ENCODE results near the gene CUL2.
A peak's percentile ranks its signal among the peaks of the same experiment; 100 is the strongest.

DNA sequence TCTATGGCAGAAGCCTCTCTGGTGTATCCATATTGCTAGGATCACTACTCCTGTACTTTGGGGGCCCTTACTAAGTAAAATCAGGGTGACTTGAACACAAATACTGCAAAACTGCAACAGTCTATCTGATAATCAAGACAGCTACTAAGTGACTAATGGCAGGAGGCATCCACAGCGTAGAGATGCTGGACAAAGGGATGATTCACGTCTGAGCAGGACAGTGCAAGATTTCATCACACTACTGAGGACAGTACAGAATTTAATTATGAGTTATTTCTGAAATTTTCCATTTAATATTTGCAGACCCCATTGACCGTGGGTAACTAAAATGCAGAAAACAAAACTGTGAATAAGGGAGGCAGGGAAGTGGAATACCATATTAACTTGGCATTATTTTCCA, 10.4 kb downstream of the CUL2 start:
- TF ChIP-seq POLR2A (IDR thresholded peaks at IDR 0.05; ENCODE audit: low read depth, low read length) (no peak), SMC3 (IDR thresholded peaks at IDR 0.05; ENCODE audit: low read depth, low read length) (no peak), BHLHE40 (IDR thresholded peaks at IDR 0.05; ENCODE audit: low read depth, low read length) (0 out of 2 replicates have a peak, but pooled peaks have one; percentile 16), CEBPB (IDR thresholded peaks at IDR 0.05; ENCODE audit: low read depth, low read length) (peak; percentile 95), RAD21 (IDR thresholded peaks at IDR 0.05; ENCODE audit: low read length) (no peak), RFX5 (IDR thresholded peaks at IDR 0.05; ENCODE audit: low read depth, low read length) (no peak), RCOR1 (IDR thresholded peaks at IDR 0.05; ENCODE audit: insufficient replicate concordance, low read length) (peak; percentile 18), CHD1 (IDR thresholded peaks at IDR 0.05; ENCODE audit: low read depth, low read length) (no peak)
- TF ChIP-seq, protein P1, sequence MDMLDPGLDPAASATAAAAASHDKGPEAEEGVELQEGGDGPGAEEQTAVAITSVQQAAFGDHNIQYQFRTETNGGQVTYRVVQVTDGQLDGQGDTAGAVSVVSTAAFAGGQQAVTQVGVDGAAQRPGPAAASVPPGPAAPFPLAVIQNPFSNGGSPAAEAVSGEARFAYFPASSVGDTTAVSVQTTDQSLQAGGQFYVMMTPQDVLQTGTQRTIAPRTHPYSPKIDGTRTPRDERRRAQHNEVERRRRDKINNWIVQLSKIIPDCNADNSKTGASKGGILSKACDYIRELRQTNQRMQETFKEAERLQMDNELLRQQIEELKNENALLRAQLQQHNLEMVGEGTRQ (IDR thresholded peaks at IDR 0.05; ENCODE audit: low read depth, low read length), result no peak
- TF ChIP-seq, protein P2, sequence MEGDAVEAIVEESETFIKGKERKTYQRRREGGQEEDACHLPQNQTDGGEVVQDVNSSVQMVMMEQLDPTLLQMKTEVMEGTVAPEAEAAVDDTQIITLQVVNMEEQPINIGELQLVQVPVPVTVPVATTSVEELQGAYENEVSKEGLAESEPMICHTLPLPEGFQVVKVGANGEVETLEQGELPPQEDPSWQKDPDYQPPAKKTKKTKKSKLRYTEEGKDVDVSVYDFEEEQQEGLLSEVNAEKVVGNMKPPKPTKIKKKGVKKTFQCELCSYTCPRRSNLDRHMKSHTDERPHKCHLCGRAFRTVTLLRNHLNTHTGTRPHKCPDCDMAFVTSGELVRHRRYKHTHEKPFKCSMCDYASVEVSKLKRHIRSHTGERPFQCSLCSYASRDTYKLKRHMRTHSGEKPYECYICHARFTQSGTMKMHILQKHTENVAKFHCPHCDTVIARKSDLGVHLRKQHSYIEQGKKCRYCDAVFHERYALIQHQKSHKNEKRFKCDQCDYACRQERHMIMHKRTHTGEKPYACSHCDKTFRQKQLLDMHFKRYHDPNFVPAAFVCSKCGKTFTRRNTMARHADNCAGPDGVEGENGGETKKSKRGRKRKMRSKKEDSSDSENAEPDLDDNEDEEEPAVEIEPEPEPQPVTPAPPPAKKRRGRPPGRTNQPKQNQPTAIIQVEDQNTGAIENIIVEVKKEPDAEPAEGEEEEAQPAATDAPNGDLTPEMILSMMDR (conservative IDR thresholded peaks at IDR 0.05; ENCODE audit: low read depth, low read length), result no peak

All from IMR-90 (cell line).